ENCODE results near the gene MRFAP1L1. TPM values are rescaled to one million over a fixed set of nuclear protein-coding genes. Genes with fewer than 3 reads are reported as not detected.

MRFAP1L1 gene
- polyA plus RNA-seq, 1 experiment: 35.5 TPM

GRCh38 chr4:6671648-6672047 is 38.0 kb downstream of the MRFAP1L1 start:
- TF ChIP-seq, protein P1, sequence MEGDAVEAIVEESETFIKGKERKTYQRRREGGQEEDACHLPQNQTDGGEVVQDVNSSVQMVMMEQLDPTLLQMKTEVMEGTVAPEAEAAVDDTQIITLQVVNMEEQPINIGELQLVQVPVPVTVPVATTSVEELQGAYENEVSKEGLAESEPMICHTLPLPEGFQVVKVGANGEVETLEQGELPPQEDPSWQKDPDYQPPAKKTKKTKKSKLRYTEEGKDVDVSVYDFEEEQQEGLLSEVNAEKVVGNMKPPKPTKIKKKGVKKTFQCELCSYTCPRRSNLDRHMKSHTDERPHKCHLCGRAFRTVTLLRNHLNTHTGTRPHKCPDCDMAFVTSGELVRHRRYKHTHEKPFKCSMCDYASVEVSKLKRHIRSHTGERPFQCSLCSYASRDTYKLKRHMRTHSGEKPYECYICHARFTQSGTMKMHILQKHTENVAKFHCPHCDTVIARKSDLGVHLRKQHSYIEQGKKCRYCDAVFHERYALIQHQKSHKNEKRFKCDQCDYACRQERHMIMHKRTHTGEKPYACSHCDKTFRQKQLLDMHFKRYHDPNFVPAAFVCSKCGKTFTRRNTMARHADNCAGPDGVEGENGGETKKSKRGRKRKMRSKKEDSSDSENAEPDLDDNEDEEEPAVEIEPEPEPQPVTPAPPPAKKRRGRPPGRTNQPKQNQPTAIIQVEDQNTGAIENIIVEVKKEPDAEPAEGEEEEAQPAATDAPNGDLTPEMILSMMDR (IDR thresholded peaks at IDR 0.05; ENCODE audit: insufficient read depth, low read depth, low read length): no peak
- CTCF ChIA-PET: interaction anchor here (1.0 to 2.4 kb wide), 2 partner anchors 9 kb away, joined by 3 to 7 read pairs; no protein-coding TSS in a partner anchor
- no peak for DNase-seq (ENCODE audit: low read depth)
- Histone ChIP-seq H3K4me3 (ENCODE audit: low read depth, low read length) (no peak overlapping the region), H3K27me3 (ENCODE audit: control insufficient read depth, insufficient read depth, low read length) (no peaks in the 10 kb centered on the region), H3K36me3 (ENCODE audit: control insufficient read depth, insufficient read depth, low read length) (peaks cover 1% of the 10 kb centered on the region; the same call in 1 of the 2 replicates)
- POLR2A ChIA-PET: no interaction called here

- no peak overlapping the region for H3K4me3 ChIP-seq (ENCODE audit: low read depth, low read length)
- peaks cover 9% of the 10 kb centered on the region for H3K27me3 ChIP-seq (ENCODE audit: control insufficient read depth, insufficient read depth, low read length)
- TF ChIP-seq, protein P1 (IDR thresholded peaks at IDR 0.05; ENCODE audit: insufficient read depth, low read depth, low read length): no peak
- POLR2A ChIA-PET: interaction anchor here (0.7 kb wide), 1 partner anchor 42 kb away, joined by 9 read pairs; no protein-coding TSS in a partner anchor
- H3K36me3 ChIP-seq (ENCODE audit: control insufficient read depth, insufficient read depth, low read length): no peaks in the 10 kb centered on the region; the same call in 1 of the 2 replicates
- no peak for DNase-seq (ENCODE audit: low read depth)
- CTCF ChIA-PET: interaction anchor here (1.6 kb wide), 1 partner anchor 11 kb away, joined by 6 read pairs; no protein-coding TSS in a partner anchor
Observed at GRCh38 chr4:6668391-6668790, 41.3 kb downstream of the MRFAP1L1 start.

GRCh38 chr4:6665320-6665654 is 44.4 kb downstream of the MRFAP1L1 start:
- no peak for DNase-seq (ENCODE audit: low read depth)
- no peak overlapping the region for H3K4me3 ChIP-seq (ENCODE audit: low read depth, low read length)
- TF ChIP-seq, protein P1 (IDR thresholded peaks at IDR 0.05; ENCODE audit: insufficient read depth, low read depth, low read length): no peak
- ChIA-PET POLR2A (no interaction called here), CTCF (no interaction called here)
- no peaks in the 10 kb centered on the region; the same call in 1 of the 2 replicates for H3K36me3 ChIP-seq (ENCODE audit: control insufficient read depth, insufficient read depth, low read length)
- H3K27me3 ChIP-seq (ENCODE audit: control insufficient read depth, insufficient read depth, low read length): peaks cover 17% of the 10 kb centered on the region

DNA sequence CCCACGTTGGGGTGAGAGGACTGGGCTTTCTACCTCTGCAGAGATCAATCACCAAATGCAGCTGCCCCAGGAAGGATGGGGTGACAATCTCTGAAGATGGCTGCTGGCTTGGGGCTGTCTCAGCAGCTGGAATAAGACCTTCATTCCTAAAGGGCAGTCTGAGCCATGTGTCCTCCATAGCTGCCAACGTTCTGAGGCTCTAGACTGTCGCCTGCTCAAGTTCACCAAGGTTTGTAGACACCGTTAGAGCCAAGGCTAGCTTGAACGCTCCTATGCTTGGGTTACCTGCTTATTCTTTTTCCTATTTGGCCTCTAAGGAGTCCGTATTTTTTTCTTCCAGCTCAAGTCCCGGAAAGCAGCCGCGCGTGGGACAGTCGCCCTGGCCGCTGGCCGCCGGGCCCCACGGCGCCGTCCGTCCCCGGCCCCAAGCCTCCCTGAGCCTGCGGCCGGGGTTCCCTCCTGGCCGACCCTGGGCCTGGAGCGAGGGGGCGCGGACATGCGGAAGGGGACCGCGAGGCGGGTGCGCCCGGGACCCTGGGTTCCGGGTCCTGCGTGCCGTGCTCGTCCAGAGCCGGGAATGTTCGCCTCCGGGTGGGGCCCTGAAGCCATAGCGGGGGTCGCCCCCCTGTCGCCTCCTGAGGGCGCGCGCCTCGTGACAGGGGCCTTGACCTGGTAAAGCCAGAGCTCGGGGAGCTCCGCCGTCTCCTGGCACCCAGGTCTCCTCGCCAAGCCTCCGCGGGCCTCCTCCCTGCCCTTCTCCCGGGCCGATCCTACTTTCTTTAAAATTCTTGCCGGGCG is 45.9 kb downstream of the MRFAP1L1 start:
- H3K27me3 ChIP-seq (ENCODE audit: control insufficient read depth, insufficient read depth, low read length): peaks cover 17% of the 10 kb centered on the region
- no peak for DNase-seq (ENCODE audit: low read depth)
- TF ChIP-seq, protein P1 (IDR thresholded peaks at IDR 0.05; ENCODE audit: insufficient read depth, low read depth, low read length): no peak
- H3K4me3 ChIP-seq (ENCODE audit: low read depth, low read length): peak overlapping the region; percentile 24
- ChIA-PET CTCF (interaction anchor here (0.6 to 2.2 kb wide), 11 partner anchors 8 to 407 kb away, joined by 3 to 7 read pairs (median 3); partner anchors contain the start of gene MRFAP1), POLR2A (no interaction called here)
- H3K36me3 ChIP-seq (ENCODE audit: control insufficient read depth, insufficient read depth, low read length): no peaks in the 10 kb centered on the region

DNA sequence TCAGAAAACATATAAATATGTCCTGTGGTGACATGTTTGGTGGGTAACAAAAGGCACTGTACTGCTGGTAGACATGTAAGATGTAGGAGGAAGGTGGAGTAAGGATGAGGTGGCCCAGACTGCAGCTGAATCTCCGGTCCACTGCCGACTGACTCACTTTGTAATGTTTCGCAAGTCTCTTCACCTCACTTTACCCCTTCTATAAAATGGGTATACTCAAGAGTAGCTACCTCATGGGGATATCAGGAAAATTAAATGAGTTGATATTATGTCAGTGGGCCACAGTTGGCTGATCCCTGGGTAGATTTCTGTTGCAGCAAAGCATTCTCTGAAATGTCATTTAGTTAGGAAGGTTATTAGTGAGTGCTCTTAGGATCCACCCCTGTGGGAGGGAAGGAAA is 47.1 kb downstream of the MRFAP1L1 start:
- Histone ChIP-seq H3K4me3 (ENCODE audit: low read depth, low read length) (no peak overlapping the region), H3K27me3 (ENCODE audit: control insufficient read depth, insufficient read depth, low read length) (peaks cover 17% of the 10 kb centered on the region), H3K36me3 (ENCODE audit: control insufficient read depth, insufficient read depth, low read length) (no peaks in the 10 kb centered on the region)
- ChIA-PET CTCF (interaction anchor here (2.2 kb wide), 1 partner anchor 10 kb away, joined by 7 read pairs; a partner anchor contains a TSS), POLR2A (no interaction called here)
- TF ChIP-seq, protein P1 (IDR thresholded peaks at IDR 0.05; ENCODE audit: insufficient read depth, low read depth, low read length): no peak
- no peak for DNase-seq (ENCODE audit: low read depth)
